Measurements from ENCODE around the gene OGFOD3.

Gene OGFOD3

GRCh38 chr17:82389379-82389778 is 29.0 kb downstream of the OGFOD3 start:
- in situ Hi-C loops (cut with HindIII; ENCODE audit: low sequenced_read_pairs) = no loop called here
- TF ChIP-seq, protein P1, sequence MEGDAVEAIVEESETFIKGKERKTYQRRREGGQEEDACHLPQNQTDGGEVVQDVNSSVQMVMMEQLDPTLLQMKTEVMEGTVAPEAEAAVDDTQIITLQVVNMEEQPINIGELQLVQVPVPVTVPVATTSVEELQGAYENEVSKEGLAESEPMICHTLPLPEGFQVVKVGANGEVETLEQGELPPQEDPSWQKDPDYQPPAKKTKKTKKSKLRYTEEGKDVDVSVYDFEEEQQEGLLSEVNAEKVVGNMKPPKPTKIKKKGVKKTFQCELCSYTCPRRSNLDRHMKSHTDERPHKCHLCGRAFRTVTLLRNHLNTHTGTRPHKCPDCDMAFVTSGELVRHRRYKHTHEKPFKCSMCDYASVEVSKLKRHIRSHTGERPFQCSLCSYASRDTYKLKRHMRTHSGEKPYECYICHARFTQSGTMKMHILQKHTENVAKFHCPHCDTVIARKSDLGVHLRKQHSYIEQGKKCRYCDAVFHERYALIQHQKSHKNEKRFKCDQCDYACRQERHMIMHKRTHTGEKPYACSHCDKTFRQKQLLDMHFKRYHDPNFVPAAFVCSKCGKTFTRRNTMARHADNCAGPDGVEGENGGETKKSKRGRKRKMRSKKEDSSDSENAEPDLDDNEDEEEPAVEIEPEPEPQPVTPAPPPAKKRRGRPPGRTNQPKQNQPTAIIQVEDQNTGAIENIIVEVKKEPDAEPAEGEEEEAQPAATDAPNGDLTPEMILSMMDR (IDR thresholded peaks at IDR 0.05; ENCODE audit: low read depth, low read length, missing control alignments) = no peak
- DNase-seq (ENCODE audit: low read depth) = no peak
- H3K4me3 ChIP-seq (ENCODE audit: low read depth, low read length) = no peak overlapping the region

DNA sequence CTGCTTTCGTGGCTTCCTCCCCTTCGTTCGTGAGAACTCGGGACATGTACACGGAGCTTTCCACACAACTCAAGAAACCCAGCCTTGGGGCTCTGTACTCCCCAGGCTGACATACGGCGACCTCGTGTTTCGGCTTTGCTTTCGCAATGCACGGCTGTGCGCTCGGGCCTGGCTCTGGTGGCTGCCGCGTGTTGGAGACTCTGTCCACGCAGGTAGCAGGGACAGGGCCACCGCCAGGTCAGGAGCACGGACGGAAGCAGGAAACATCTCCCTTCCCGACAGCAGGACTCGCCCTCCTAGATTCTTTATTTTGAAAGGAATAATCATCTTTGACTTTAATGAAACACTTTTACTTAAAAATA is 29.5 kb downstream of the OGFOD3 start:
- TF ChIP-seq, protein P1 (IDR thresholded peaks at IDR 0.05; ENCODE audit: low read depth, low read length, missing control alignments) = no peak
- in situ Hi-C loops (cut with HindIII; ENCODE audit: low sequenced_read_pairs) = no loop called here
- no peak for DNase-seq (ENCODE audit: low read depth)
- H3K4me3 ChIP-seq (ENCODE audit: low read depth, low read length) = no peak overlapping the region

DNA sequence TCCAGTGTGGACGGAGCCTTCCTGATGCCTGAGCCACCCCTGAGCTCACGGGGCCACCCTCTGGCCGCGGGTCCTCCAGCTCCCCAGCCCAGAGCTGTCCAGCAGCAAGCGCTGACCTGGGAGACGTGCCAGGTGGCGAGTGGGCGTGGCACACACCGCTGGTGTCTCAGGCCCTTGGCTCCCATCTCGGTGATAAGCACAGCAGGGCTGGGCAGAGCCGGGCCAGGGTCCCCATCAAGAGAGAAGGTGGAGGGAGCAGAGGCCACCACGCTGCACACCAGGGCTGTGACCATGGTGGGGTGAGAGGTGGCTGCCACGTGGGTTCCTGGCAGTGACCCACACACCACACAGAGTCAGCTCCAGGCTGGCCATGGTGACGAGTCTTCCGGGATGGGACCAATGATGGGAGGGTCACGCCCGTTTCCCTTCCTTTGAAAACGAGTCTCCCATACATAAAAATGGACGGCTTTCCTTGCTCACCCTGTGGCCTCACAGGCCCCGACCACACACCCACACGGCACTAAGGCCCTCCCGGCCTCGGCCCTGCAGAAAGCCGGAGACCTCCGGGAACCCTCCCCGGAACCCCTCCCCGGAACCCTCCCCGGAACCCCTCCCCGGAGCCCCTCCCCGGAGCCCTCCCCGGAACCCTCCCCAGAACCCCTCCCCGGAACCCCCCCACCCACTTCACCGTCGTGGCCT is 30.0 kb downstream of the OGFOD3 start:
- no peak overlapping the region for H3K4me3 ChIP-seq (ENCODE audit: low read depth, low read length)
- no peak for DNase-seq (ENCODE audit: low read depth)
- TF ChIP-seq, protein P1 (IDR thresholded peaks at IDR 0.05; ENCODE audit: low read depth, low read length, missing control alignments) = no peak
- in situ Hi-C loops (cut with HindIII; ENCODE audit: low sequenced_read_pairs) = no loop called here

DNA sequence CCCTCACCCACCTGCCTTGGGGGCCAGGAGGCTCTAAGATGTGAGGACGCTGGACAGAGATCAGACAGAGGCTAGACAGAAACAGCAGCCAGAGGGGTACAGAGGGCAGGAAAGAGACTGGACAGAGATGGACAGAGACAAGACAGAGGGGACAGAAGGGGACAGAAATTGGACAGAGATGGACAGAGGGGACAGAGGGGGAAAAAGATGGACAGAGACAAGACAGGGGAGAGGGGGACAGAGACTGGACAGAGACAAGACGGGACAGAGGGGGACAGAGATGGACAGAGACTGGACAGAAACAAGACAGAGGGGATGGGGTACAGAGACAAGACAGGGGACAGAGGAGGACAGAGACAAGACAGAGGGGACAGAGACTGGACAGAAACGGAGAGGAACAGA is 30.7 kb downstream of the OGFOD3 start:
- in situ Hi-C loops (cut with HindIII; ENCODE audit: low sequenced_read_pairs) = no loop called here
- TF ChIP-seq, protein P1 (IDR thresholded peaks at IDR 0.05; ENCODE audit: low read depth, low read length, missing control alignments) = no peak
- H3K4me3 ChIP-seq (ENCODE audit: low read depth, low read length) = no peak overlapping the region
- no peak for DNase-seq (ENCODE audit: low read depth)

GRCh38 chr17:82386881-82387704 is 31.3 kb downstream of the OGFOD3 start:
- H3K4me3 ChIP-seq (ENCODE audit: low read depth, low read length) = no peak overlapping the region
- DNase-seq (ENCODE audit: low read depth) = no peak
- TF ChIP-seq, protein P1 (IDR thresholded peaks at IDR 0.05; ENCODE audit: low read depth, low read length, missing control alignments) = no peak
- in situ Hi-C loops (cut with HindIII; ENCODE audit: low sequenced_read_pairs) = no loop called here

DNA sequence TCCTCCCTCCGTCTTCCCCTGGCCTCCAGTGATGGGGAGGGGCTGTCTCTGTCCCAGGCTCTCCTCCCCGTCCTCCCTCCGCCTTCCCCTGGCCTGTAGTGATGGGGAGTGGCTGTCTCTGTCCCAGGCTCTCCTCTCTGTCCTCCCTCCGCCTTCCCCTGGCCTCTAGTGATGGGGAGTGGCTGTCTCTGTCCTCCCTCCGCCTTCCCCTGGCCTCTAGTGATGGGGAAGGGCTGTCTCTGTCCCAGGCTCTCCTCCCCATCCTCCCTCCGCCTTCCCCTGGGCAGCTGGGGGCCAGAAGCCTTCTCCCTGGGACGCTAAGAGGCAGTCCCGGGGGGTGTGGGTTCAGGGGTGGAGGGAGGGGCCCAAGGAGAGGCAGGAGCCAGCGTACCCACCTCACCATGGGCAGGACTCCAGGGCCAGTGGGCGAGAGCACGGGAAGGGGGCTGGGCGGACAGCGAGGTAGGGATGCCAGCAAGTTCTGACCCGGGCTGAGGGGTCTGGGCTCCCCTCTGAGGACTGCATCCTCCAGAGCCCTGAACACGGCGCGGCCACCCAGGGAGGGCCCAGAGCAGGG is 32.0 kb downstream of the OGFOD3 start:
- in situ Hi-C loops (cut with HindIII; ENCODE audit: low sequenced_read_pairs) = no loop called here
- no peak for DNase-seq (ENCODE audit: low read depth)
- TF ChIP-seq, protein P1 (IDR thresholded peaks at IDR 0.05; ENCODE audit: low read depth, low read length, missing control alignments) = no peak
- H3K4me3 ChIP-seq (ENCODE audit: low read depth, low read length) = no peak overlapping the region
